HPDE6-E6E7 (cell line): ENCODE measurements around the gene APOA1.

ENCODE experiments used
- DNase-seq: peaks from one replicate; pipeline ENCODE4 v3.0.0; 2011; ENCODE audit warnings: missing footprints; ENCODE audit errors: extremely low spot score

Gene APOA1

DNA sequence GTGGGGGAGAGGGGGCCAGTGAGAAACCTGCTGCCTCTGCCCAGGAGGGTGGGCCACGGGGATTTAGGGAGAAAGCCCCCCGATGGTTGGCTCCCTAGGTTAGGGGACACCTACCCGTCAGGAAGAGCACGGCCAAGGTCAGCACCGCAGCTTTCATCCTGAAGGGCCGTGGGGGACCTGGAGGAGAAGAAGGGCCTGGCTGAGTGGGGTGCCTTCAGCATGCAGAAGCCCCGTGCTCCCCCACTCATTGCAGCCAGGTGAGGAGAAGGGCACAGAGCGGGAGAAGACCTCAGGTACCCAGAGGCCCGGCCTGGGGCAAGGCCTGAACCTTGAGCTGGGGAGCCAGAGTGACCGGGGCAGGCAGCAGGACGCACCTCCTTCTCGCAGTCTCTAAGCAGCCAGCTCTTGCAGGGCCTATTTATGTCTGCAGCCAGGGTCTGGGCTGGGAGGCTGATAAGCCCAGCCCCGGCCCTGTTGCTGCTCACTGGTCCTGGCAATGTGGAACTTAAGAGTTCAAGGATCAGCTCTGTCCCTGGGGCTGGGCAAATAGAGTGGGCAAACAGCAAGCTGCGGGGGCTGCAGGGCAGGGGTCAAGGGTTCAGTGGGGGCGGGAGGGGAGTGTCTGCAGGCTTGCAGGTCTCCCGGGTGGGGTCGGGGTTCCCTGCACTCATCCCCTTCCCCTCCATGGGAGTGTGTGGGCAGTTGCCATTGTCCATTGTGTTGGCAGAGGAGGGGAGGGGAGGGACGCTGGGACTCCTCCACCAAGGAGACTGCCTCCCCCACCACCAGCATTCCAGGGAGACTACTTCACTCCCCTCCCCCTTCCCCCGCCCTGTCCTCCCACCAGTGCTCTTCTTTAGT lies at the start of gene APOA1:
APOA1 (minus strand) TSS at position 392 of the 861 bp plus-strand sequence; CDS start at position 157, 235 bp downstream.
- no peak for DNase-seq

- DNase-seq: no peak
Observed at GRCh38 chr11:116885951-116886655, 48.7 kb upstream of the APOA1 start.

GRCh38 chr11:116882386-116882785 lies 45.0 kb upstream of the APOA1 start:
- DNase-seq: no peak

- no peak for DNase-seq
Observed at GRCh38 chr11:116881143-116881542, 43.7 kb upstream of the APOA1 start.

GRCh38 chr11:116879800-116880625 lies 42.6 kb upstream of the APOA1 start:
- peak; percentile 49 for DNase-seq

GRCh38 chr11:116876656-116877055 lies 39.2 kb upstream of the APOA1 start:
- no peak for DNase-seq

GRCh38 chr11:116875194-116875593 lies 37.8 kb upstream of the APOA1 start:
- DNase-seq: no peak

GRCh38 chr11:116874251-116874650 lies 36.8 kb upstream of the APOA1 start:
- DNase-seq: no peak

DNA sequence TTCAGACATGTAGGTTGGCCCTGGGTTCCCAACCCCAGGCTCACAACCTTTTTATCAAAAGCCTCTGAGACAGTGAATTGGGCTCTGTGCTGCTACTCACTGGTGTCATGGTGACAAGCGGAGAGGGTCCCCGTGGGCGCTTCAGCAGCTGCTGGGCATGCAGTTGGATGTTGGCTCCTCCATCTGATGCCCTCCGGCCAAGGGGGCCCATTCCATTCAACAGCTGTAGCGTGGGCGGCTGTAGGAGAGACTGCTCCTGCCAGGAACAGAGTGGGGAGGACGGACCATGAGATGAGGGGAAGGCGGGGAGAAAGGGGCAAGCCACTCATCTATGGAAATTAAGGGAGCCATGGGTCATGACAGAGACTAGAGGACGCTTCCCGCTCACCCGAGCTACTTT lies 36.0 kb upstream of the APOA1 start:
- DNase-seq: no peak

GRCh38 chr11:116871248-116871647 lies 33.8 kb upstream of the APOA1 start:
- DNase-seq: peak; percentile 10

GRCh38 chr11:116870054-116870453 lies 32.6 kb upstream of the APOA1 start:
- no peak for DNase-seq

DNA sequence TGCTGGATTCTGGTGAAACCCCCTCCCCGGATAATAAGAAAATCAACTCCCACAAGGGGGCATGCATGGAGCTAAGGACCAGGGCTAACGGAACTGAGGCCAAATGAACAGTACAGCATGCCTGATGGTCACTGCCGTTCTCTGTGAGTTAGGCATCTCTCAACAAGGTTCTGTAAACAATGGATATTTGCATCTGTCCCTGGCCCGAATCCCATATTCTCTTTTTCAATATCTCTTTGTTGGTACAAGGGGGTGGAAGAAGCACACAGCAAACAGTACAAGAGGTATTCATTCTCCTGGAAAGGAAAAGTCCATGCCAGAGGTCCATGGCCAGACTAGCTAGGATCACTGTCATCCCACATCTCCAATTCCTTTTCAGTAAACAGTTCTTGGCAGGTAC lies 32.2 kb upstream of the APOA1 start:
- DNase-seq: no peak

GRCh38 chr11:116868066-116868465 lies 30.6 kb upstream of the APOA1 start:
- no peak for DNase-seq

- DNase-seq: no peak
Observed at GRCh38 chr11:116867619-116868018, 30.2 kb upstream of the APOA1 start.

GRCh38 chr11:116866804-116867455 lies 29.5 kb upstream of the APOA1 start:
- DNase-seq: no peak

GRCh38 chr11:116865696-116866095 lies 28.3 kb upstream of the APOA1 start:
- no peak for DNase-seq

DNA sequence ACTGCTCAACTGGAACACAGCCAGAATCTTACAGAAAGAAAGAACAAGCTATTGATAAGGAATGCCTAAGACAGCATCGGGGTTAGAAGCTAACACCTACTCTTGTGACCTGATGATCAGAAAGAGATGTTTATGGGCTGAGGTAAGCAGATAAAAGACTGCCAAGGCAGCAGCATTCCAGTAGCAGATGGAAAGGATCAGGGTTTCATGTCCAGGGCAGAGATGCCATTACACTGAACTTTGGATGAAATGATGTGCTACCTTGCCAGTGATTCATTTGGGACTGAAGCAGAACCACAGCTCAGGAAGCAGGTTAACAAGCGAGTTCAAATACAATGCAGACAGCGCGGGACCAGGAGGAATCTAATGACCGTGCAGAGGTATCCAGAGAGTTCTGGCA lies 27.1 kb upstream of the APOA1 start:
- DNase-seq: no peak

DNA sequence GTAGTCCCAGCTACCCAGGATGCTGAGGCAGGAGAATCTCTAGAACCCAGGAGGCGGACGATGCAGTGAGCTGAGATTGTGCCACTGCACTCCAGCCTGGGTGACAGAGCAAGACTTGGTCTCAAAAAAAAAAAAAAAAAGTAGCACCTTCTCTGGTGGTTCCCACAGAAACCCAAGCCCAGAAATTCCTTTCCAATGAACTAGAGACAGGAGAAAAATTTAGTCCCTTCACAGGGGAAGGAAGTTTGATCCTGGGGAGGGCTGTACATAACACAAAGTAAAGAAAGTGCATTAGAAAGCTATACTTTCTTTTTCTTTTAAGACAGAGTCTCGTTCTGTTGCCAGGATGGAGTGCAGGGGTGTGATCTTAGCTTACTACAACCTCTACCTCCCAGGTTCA lies 25.5 kb upstream of the APOA1 start:
- DNase-seq: no peak

- no peak for DNase-seq
Observed at GRCh38 chr11:116862185-116862584, 24.8 kb upstream of the APOA1 start.

DNA sequence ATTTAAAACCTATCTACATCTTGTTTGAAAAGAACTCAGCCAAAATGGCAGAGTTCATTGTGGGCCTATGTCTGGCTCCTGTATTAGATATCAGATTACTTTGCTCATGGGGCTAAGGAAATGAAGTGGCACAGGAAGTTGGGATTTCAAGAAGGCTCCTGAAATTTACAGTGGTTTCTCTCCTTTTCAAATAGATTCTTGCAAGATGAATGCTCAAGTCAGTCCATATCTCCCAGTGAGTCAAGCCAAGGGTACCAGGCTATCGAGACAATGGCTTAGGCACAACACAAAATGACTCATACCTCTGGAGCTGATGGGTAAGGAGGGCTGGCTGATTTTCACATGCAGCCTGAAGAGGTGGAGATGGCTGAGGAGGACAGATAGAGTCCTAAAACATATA lies 24.1 kb upstream of the APOA1 start:
- DNase-seq: peak; percentile 28

GRCh38 chr11:116860303-116860702 lies 22.9 kb upstream of the APOA1 start:
- DNase-seq: no peak

DNA sequence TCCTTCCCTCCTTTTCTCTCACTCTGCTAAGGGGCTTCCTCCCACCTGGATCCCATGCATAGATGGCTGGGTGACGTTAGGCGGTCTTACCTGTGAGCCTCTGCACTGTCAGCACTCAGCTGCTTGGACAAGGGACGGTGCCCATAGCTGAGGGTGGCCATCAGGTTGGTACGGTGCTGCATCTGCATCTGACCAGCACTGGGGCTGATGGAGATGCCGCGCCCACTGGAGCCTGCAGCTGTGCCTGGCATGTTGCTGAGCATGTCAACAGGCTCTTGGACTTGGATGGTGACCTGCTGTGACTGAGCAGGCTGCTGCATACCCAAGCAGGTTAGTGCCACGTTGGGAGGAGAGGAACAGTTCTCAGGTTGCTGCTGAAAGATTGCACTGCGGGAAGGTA lies 21.8 kb upstream of the APOA1 start:
- no peak for DNase-seq
